NCI-H2196 treated with DMSO at 0.1 percent for 48 hours (cell line): ENCODE results near the gene RNF13.

ENCODE experiments used
- DNase-seq: peaks from one replicate; lab custom pipeline; 2025; ENCODE audit not compliant: unreplicated experiment; lab: John Stamatoyannopoulos, UW

The RNF13 gene

GRCh38 chr3:149983628-149984027 is 170.6 kb downstream of the RNF13 start:
- no peak for DNase-seq

DNA sequence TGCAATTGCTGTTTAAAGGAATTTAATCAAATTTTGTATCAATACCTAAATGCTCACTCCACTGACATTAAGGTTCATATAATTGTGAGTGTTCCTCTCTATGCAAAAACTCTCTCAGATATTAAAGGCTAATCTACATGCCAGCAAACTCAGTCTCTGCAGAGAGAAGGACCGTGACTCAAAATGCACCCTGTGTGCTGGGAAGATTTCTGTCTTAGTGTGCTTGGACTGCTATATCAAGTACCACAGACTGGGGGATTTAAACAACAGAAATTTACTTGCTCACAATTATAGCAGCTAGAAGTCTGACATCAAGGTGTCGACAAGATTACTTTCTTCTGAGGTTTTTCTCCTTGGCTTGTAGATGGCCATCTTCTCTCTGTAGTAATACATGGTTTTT is 176.3 kb downstream of the RNF13 start:
- DNase-seq: no peak

DNA sequence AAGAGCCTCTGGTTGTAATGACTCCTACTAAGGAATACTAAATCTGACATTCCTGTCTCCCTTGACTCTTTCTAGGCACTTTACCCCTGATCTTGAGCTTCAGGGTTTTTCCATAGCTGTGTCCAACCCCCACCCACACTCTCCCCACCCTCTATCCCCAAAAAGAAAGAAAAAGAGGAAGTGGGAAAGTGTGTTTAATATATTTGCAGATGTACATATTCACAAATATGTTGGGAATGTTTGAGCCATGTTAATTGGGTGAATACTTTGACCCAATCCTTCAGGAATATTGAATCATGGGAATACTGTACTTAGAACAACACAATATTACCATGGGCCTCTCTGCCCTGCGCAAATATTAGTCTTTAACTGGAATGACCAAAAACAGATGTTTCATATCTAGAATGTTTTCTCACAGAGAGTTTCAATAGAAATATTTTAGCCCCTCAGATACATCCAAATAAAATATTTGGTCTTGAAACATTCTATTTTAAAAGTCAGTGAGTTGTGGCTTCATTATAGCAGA is 177.5 kb downstream of the RNF13 start:
- no peak for DNase-seq

DNA sequence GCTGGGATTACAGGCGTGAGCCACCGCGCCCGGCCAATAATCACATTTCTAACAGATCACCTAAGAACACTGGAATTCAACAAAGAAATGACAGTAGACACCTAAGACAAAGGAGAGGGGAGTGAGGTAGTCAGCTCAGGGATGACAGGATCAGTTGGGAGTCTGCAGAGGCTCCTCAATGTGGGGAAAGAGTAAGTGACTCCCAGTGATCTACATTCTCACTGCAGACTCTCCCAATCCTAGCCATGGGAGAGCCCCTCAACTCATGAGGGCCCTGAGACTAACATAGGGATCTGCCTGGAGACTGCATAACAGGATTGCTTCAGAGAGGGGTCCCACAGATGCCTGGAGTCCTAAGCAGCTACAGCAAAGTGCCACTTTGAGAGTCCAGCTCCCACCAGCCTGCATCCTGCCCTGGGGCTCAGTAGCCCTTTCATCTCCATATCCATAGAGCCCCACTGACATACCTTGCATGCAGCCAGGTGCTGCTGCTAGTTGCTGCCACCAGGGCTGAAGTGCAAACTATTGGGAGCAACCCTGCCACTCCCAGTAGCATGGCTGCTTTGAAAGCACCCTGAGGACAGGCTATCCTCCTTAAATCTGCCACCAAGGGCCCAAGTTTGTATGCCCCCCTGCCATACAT is 179.5 kb downstream of the RNF13 start:
- no peak for DNase-seq

DNA sequence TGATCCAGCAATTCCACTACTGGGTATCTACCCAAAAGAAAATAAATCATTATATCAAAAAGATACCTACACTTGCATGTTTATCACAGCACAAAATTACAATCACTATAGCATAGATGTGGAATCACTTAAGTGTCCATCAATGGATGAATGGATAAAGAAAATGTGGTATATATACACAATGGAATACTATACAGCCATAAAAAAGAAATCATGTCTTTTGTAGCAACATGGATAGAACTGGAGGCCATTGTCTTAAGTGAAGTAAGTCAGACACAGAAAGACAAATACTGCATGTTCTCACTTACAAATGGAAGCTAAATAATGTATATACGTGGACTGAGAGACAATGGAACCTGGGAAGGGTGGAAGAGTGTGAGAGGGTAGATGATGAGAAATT is 185.9 kb downstream of the RNF13 start:
- no peak for DNase-seq

GRCh38 chr3:149999421-149999820 is 186.4 kb downstream of the RNF13 start:
- DNase-seq: no peak

- no peak for DNase-seq
Observed at GRCh38 chr3:150000641-150001040, 187.6 kb downstream of the RNF13 start.

DNA sequence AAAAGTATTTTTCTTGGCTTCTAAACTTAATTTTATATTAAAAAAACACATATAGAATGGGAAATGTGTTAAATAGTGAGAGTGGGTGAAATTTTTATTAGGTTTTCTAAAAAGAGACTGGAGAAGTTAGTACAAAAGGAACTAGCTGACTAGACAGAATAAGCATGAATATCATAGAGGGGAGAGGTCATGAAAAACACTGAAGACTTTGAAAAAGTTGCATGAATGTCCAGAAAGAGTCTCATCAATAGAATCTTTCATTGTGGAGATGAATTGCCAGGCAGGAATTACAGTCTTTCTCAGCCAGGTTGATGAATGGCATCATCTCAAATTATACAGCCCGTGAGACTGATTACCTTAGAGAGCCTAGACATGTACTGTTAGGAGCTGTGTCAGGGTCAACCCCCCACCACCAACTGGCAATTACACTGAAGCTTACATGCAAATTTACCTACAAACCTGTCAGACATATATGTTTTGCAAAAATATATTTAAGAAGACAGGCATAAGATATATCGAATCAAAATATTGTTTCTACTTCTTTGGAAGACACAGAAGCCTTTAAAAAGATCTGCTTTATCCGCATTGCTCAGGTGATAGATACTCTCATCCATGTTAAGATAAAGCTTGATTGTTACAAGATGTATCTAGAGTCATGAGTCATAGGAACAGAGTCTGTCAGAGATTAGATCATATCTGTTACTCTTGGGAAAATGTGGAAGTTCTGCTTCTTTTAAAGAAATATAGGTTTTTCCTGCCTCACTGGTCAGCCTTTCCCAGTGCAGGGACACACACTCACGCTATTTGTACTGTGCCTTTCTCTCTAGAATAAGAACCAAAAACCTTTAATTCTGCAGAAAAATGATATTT is 192.5 kb downstream of the RNF13 start:
- DNase-seq: no peak

DNA sequence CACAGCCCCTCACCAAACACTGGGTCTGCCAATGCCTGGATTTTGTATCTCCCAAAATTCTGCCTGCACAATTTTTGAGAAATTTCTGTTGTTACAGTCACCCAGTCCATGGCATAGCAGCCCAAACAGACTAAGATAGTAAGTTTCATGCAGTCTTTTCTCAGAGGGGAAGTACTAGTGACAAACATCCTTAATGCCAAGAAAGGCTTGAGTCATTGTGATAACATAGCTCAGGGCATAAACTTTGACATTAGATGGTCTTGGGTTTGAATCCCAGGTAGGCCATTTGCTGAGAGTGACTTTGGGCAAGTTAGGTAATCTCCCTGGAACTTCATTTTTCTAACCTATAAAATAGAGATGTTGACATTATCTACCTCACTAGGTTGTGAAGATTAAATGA is 193.8 kb downstream of the RNF13 start:
- DNase-seq: no peak
